WTC11 (cell line): ENCODE data around the gene ARHGAP8. TPM values are rescaled to one million over a fixed set of nuclear protein-coding genes. Genes with fewer than 3 reads are reported as not detected.

ENCODE experiments used
- ATAC-seq: fragments of 200-7000 bp; cut with Tn5 transposase; 2 replicates; pipeline ENCODE4 v1.10.0; 2021; ENCODE audit warnings: mild to moderate bottlenecking, moderate library complexity
- CTCF ChIA-PET: fragments of 300-600 bp; sonication (Branson Sonifier 250); formaldehyde crosslinking; loops from one replicate; lab custom pipeline; 2021; ENCODE audit warnings: antibody characterized with exemption; lab: Charles Lee
- POLR2A ChIA-PET: fragments of 350-600 bp; sonication (Branson Sonifier 250); formaldehyde crosslinking; loops from one replicate; lab custom pipeline; 2021; ENCODE audit warnings: antibody characterized with exemption; lab: Charles Lee
- DNase-seq: peaks from one replicate; pipeline ENCODE4 v3.0.0; 2021; ENCODE audit warnings: low spot score
- H3K27ac Mint-ChIP-seq: 2 replicates; pipeline ENCODE4 v1.8.0; 2021; ENCODE audit warnings: mixed read lengths
- H3K27me3 Mint-ChIP-seq: 2 replicates; pipeline ENCODE4 v1.8.0; 2021; ENCODE audit warnings: low read depth, mild to moderate bottlenecking, moderate library complexity, mixed read lengths
- H3K36me3 Mint-ChIP-seq: 2 replicates; pipeline ENCODE4 v1.8.0; 2021; ENCODE audit warnings: mixed read lengths
- H3K4me1 Mint-ChIP-seq: 2 replicates; pipeline ENCODE4 v1.8.0; 2022; ENCODE audit warnings: mixed read lengths
- H3K4me3 Mint-ChIP-seq: 2 replicates; pipeline ENCODE4 v1.8.0; 2021; ENCODE audit warnings: mild to moderate bottlenecking, moderate library complexity, mixed read lengths
- H3K9me3 Mint-ChIP-seq: 2 replicates; pipeline ENCODE4 v1.8.0; 2021; ENCODE audit warnings: mixed read lengths
- CREB1 ChIP-seq: sonication (generic); formaldehyde crosslinking; IDR thresholded peaks from 2 replicates; pipeline ENCODE4 v1.8.0; 2023; ENCODE audit warnings: mild to moderate bottlenecking, missing genetic modification reagents
- ELF4 ChIP-seq: sonication (generic); formaldehyde crosslinking; IDR thresholded peaks from 2 replicates; pipeline ENCODE4 v1.8.1; 2022; ENCODE audit warnings: low read depth, mild to moderate bottlenecking, moderate library complexity, missing genetic modification reagents
- NR2C2 ChIP-seq: sonication (generic); formaldehyde crosslinking; IDR thresholded peaks from 2 replicates; pipeline ENCODE4 v1.8.0; 2022; ENCODE audit warnings: mild to moderate bottlenecking, missing genetic modification reagents
- NR3C1 ChIP-seq: sonication (generic); formaldehyde crosslinking; conservative IDR thresholded peaks from 2 replicates; pipeline ENCODE4 v1.8.1; 2023; ENCODE audit warnings: low read depth, mild to moderate bottlenecking, missing genetic modification reagents
- PRDM15 ChIP-seq: sonication (generic); formaldehyde crosslinking; IDR thresholded peaks from 2 replicates; pipeline ENCODE4 v1.8.0; 2022; ENCODE audit warnings: missing genetic modification reagents
- RELA ChIP-seq: sonication (generic); formaldehyde crosslinking; IDR thresholded peaks from 2 replicates; pipeline ENCODE4 v1.8.1; 2022; ENCODE audit warnings: missing genetic modification reagents, mild to moderate bottlenecking, borderline replicate concordance
- SOX15 ChIP-seq: fragments of 250-450 bp; sonication (Bioruptor Pico); IDR thresholded peaks from 2 replicates; pipeline ENCODE4 v1.9.0; 2021; ENCODE audit warnings: mild to moderate bottlenecking
- TP53 ChIP-seq: sonication (generic); formaldehyde crosslinking; IDR thresholded peaks from 2 replicates; pipeline ENCODE4 v1.8.1; 2023; ENCODE audit warnings: mild to moderate bottlenecking, missing genetic modification reagents
- ZNF138 ChIP-seq: sonication (generic); formaldehyde crosslinking; conservative IDR thresholded peaks from 2 replicates; pipeline ENCODE4 v1.8.1; 2022; ENCODE audit warnings: mild to moderate bottlenecking, moderate library complexity, missing genetic modification reagents
- ZNF317 ChIP-seq: sonication (generic); formaldehyde crosslinking; IDR thresholded peaks from 2 replicates; pipeline ENCODE4 v1.8.1; 2023; ENCODE audit warnings: low read depth, mild to moderate bottlenecking, moderate library complexity, missing genetic modification reagents, borderline replicate concordance
- ZNF423 ChIP-seq: fragments of 250-450 bp; sonication (Bioruptor Pico); IDR thresholded peaks from 2 replicates; pipeline ENCODE4 v2.1.2; 2022; ENCODE audit warnings: mild to moderate bottlenecking, moderate library complexity
- ZSCAN18 ChIP-seq: fragments of 250-450 bp; sonication (Bioruptor Pico); IDR thresholded peaks from 2 replicates; pipeline ENCODE4 v2.1.2; 2022; ENCODE audit warnings: mild to moderate bottlenecking, moderate library complexity
- total RNA-seq: library from RNA; stranded (reverse); gene quantifications from 3 replicates; pipeline ENCODE4 v1.2.3, GENCODE V29; 2021
- TF ChIP-seq, protein P1 (sequence below): sonication (generic); formaldehyde crosslinking; IDR thresholded peaks from 2 replicates; pipeline ENCODE4 v1.8.1; 2022; ENCODE audit warnings: low read depth, missing genetic modification reagents, borderline replicate concordance
- TF ChIP-seq, protein P2 (sequence below): sonication (generic); formaldehyde crosslinking; IDR thresholded peaks from 2 replicates; pipeline ENCODE4 v1.8.0; 2022; ENCODE audit warnings: mild to moderate bottlenecking, missing genetic modification reagents
- TF ChIP-seq, protein P3 (sequence below): sonication (generic); formaldehyde crosslinking; IDR thresholded peaks from 2 replicates; pipeline ENCODE4 v1.8.1; 2022; ENCODE audit warnings: mild to moderate bottlenecking, missing genetic modification reagents, moderate library complexity, borderline replicate concordance
- TF ChIP-seq, protein P4 (sequence below): sonication (generic); formaldehyde crosslinking; conservative IDR thresholded peaks from 2 replicates; pipeline ENCODE4 v1.8.1; 2022; ENCODE audit warnings: mild to moderate bottlenecking, missing genetic modification reagents

Gene ARHGAP8
- total RNA-seq, 1 experiment from 2014 or later: 61.4 TPM

- TF ChIP-seq NR3C1 (CRISPR knock-in tag) (no peak), PRDM15 (no peak), SOX15 (no peak), ZNF423 (CRISPR knock-in tag) (no peak)
- TF ChIP-seq, protein P1, sequence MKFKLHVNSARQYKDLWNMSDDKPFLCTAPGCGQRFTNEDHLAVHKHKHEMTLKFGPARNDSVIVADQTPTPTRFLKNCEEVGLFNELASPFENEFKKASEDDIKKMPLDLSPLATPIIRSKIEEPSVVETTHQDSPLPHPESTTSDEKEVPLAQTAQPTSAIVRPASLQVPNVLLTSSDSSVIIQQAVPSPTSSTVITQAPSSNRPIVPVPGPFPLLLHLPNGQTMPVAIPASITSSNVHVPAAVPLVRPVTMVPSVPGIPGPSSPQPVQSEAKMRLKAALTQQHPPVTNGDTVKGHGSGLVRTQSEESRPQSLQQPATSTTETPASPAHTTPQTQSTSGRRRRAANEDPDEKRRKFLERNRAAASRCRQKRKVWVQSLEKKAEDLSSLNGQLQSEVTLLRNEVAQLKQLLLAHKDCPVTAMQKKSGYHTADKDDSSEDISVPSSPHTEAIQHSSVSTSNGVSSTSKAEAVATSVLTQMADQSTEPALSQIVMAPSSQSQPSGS (CRISPR knock-in tag): no peak
Measured at GRCh38 chr22:44759430-44760310, 7.3 kb downstream of the ARHGAP8 start (continued).

- DNase-seq: no peak
- Mint-ChIP-seq H3K27ac (no peak overlapping the region), H3K4me3 (no peak overlapping the region), H3K36me3 (peaks cover 14% of the 10 kb centered on the region), H3K27me3 (no peaks in the 10 kb centered on the region; the same call in 1 of the 2 replicates), H3K4me1 (peaks cover 48% of the 10 kb centered on the region)
- ChIA-PET POLR2A (interaction anchor here (0.5 kb wide), 1 partner anchor 744 kb away, joined by 3 read pairs; no protein-coding TSS in a partner anchor), CTCF (interaction anchor here (1.4 kb wide), 1 partner anchor 60 kb away, joined by 3 read pairs; no protein-coding TSS in a partner anchor)
- TF ChIP-seq, protein P2, sequence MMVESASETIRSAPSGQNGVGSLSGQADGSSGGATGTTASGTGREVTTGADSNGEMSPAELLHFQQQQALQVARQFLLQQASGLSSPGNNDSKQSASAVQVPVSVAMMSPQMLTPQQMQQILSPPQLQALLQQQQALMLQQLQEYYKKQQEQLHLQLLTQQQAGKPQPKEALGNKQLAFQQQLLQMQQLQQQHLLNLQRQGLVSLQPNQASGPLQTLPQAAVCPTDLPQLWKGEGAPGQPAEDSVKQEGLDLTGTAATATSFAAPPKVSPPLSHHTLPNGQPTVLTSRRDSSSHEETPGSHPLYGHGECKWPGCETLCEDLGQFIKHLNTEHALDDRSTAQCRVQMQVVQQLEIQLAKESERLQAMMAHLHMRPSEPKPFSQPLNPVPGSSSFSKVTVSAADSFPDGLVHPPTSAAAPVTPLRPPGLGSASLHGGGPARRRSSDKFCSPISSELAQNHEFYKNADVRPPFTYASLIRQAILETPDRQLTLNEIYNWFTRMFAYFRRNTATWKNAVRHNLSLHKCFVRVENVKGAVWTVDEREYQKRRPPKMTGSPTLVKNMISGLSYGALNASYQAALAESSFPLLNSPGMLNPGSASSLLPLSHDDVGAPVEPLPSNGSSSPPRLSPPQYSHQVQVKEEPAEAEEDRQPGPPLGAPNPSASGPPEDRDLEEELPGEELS (CRISPR knock-in tag): no peak
- no peak for TF ChIP-seq TP53 (CRISPR knock-in tag)
- TF ChIP-seq RELA (CRISPR knock-in tag): no peak
- no peak for TF ChIP-seq CREB1
- TF ChIP-seq ZNF317 (CRISPR knock-in tag): no peak
- no peak for TF ChIP-seq ZNF138 (CRISPR knock-in tag)
- no peak for TF ChIP-seq ZSCAN18 (CRISPR knock-in tag)
- TF ChIP-seq NR2C2 (CRISPR knock-in tag): no peak
- no peak for TF ChIP-seq ELF4 (CRISPR knock-in tag)
- TF ChIP-seq, protein P3, sequence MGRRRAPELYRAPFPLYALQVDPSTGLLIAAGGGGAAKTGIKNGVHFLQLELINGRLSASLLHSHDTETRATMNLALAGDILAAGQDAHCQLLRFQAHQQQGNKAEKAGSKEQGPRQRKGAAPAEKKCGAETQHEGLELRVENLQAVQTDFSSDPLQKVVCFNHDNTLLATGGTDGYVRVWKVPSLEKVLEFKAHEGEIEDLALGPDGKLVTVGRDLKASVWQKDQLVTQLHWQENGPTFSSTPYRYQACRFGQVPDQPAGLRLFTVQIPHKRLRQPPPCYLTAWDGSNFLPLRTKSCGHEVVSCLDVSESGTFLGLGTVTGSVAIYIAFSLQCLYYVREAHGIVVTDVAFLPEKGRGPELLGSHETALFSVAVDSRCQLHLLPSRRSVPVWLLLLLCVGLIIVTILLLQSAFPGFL (CRISPR knock-in tag): no peak
- TF ChIP-seq, protein P4, sequence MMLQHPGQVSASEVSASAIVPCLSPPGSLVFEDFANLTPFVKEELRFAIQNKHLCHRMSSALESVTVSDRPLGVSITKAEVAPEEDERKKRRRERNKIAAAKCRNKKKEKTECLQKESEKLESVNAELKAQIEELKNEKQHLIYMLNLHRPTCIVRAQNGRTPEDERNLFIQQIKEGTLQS (CRISPR knock-in tag): no peak
- TF ChIP-seq, all 79 proteins: peak for 0
- ATAC-seq: no peak
- peaks cover 15% of the 10 kb centered on the region for H3K9me3 Mint-ChIP-seq
Measured at GRCh38 chr22:44760476-44760875, 8.1 kb downstream of the ARHGAP8 start.
